Measurements from ENCODE around the gene ETV2. TPM values are rescaled to one million over a fixed set of nuclear protein-coding genes. Genes with fewer than 3 reads are reported as not detected.

ETV2 gene
- total and polyA plus RNA-seq, 2 of the 4 experiments (the other 2 are of a cell fraction) = 1.2 TPM; not detected in 1

- WGBS, 2 experiments (ENCODE audit: extremely low coverage in 2 of 2, insufficient read length in 1 of 2) = 13% methylated on average over 11 of the region's 39 CpGs; no CpG with 5 or more reads in 1 of the 2 experiments
- no peak overlapping the region for H2BK5ac ChIP-seq (ENCODE audit: low read depth, low read length, poor library complexity, severe bottlenecking)
- peak overlapping the region; percentile 70; the same call in 1 of the 2 replicates for H4K91ac ChIP-seq (ENCODE audit: insufficient read depth, low read depth, low read length)
- peak overlapping the region; percentile 92 for H2AFZ ChIP-seq (replicated peaks; ENCODE audit: low read length, poor library complexity)
- H3K9me1 ChIP-seq (ENCODE audit: insufficient read depth, low read length) = no peaks in the 10 kb centered on the region
- ChIA-PET CTCF (no interaction called here), POLR2A (ENCODE audit: unreplicated experiment) (no interaction called here)
- no peak overlapping the region for H3K56ac ChIP-seq (ENCODE audit: extremely low read depth, insufficient read depth, low read length)
- H3K27ac ChIP-seq (ENCODE audit: insufficient read depth, low read length) = no peak overlapping the region
- no peaks in the 10 kb centered on the region for H4K20me1 ChIP-seq (ENCODE audit: insufficient read depth, low read length)
- H4K5ac ChIP-seq (ENCODE audit: low read depth, low read length) = no peak overlapping the region
- no peak overlapping the region; a peak in 1 of 4 replicates for H4K8ac ChIP-seq (ENCODE audit: low read depth in 2 of 2, low read length in 2 of 2)
- H2BK15ac ChIP-seq (ENCODE audit: low read depth, low read length) = no peak overlapping the region
- no peak overlapping the region for H3K18ac ChIP-seq (ENCODE audit: low read depth, low read length)
- intact Hi-C loops (cut with micrococcal nuclease) (no loop called here), dilution Hi-C loops (cut with HindIII; ENCODE audit: low sequenced_read_pairs, unreplicated experiment) (no loop called here), in situ Hi-C loops (cut with MboI; ENCODE audit: low sequenced_read_pairs) (no loop called here)
- peak; percentile 98 for ATAC-seq (ENCODE audit: low read depth)
- peaks cover 7% of the 10 kb centered on the region; the same call in 1 of the 2 replicates for H3K27me3 ChIP-seq (ENCODE audit: control insufficient read depth, insufficient read depth, low read length)
- peak; percentile 62 for DNase-seq
- TF ChIP-seq RAD21 (IDR thresholded peaks at IDR 0.05; ENCODE audit: low read length) (no peak), MAZ (IDR thresholded peaks at IDR 0.05; ENCODE audit: borderline replicate concordance, low read depth, low read length) (peak; percentile 37; the same call in 1 of the 2 replicates), FOS (IDR thresholded peaks at IDR 0.05; ENCODE audit: low read depth, low read length) (no peak), BHLHE40 (IDR thresholded peaks at IDR 0.05; ENCODE audit: low read depth, low read length) (no peak)
- TF ChIP-seq, protein P1, sequence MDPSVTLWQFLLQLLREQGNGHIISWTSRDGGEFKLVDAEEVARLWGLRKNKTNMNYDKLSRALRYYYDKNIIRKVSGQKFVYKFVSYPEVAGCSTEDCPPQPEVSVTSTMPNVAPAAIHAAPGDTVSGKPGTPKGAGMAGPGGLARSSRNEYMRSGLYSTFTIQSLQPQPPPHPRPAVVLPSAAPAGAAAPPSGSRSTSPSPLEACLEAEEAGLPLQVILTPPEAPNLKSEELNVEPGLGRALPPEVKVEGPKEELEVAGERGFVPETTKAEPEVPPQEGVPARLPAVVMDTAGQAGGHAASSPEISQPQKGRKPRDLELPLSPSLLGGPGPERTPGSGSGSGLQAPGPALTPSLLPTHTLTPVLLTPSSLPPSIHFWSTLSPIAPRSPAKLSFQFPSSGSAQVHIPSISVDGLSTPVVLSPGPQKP (IDR thresholded peaks at IDR 0.05; ENCODE audit: borderline replicate concordance, low read depth, low read length) = no peak
- no peaks in the 10 kb centered on the region for H3K9me3 ChIP-seq (ENCODE audit: control insufficient read depth, insufficient read depth, low read length)
- H2BK20ac ChIP-seq (ENCODE audit: low read depth, low read length) = no peak overlapping the region
- no peaks in the 10 kb centered on the region for H3K36me3 ChIP-seq (ENCODE audit: control insufficient read depth, insufficient read depth, low read length)
- no peak overlapping the region for H2AK5ac ChIP-seq (ENCODE audit: low read depth, low read length)
- no peak overlapping the region; the same call in 1 of the 2 replicates for H3K4ac ChIP-seq (ENCODE audit: low read depth, low read length)
- no peak overlapping the region for H2BK120ac ChIP-seq (ENCODE audit: low read depth, low read length)
- H3K14ac ChIP-seq (replicated peaks; ENCODE audit: low read depth, low read length) = no peak overlapping the region
- H3K4me3 ChIP-seq (ENCODE audit: insufficient read depth, low read depth, low read length) = peak overlapping the region; percentile 36
- H3K79me1 ChIP-seq (ENCODE audit: low read depth in 1 of 2, low read length in 2 of 2) = no peaks in the 10 kb centered on the region
- peak overlapping the region; percentile 76 for H2AK9ac ChIP-seq (replicated peaks; ENCODE audit: low read depth, low read length, poor library complexity)
- no peak overlapping the region for H3K23ac ChIP-seq (ENCODE audit: low read depth, low read length)
- BruUV-seq (replicated peaks) = no TSS peak
- peak overlapping the region; percentile 60 for H3K4me2 ChIP-seq (ENCODE audit: low read depth, low read length)
- peak overlapping the region; percentile 12; the same call in 1 of the 2 replicates for H3K9ac ChIP-seq (ENCODE audit: low read depth, low read length)
- no peaks in the 10 kb centered on the region for H3K4me1 ChIP-seq (ENCODE audit: control insufficient read depth, insufficient read depth, low read length)
Measured at GRCh38 chr19:35673121-35673804, 31.7 kb downstream of the ETV2 start.
